ENCODE data around the gene NFE2L3. TPM values are rescaled to one million over a fixed set of nuclear protein-coding genes. Genes with fewer than 3 reads are reported as not detected.

The NFE2L3 gene
- total RNA-seq, 2 experiments from 2014 or later = 21.5 to 24.0 TPM

GRCh38 chr7:26233902-26234511 lies 82.0 kb downstream of the NFE2L3 start:
- DNase-seq = no peak
- Mint-ChIP-seq H3K9me3 (no peaks in the 10 kb centered on the region), H3K36me3 (ENCODE audit: low read depth) (no peaks in the 10 kb centered on the region), H3K27me3 (peaks cover 15% of the 10 kb centered on the region), H3K4me1 (no peaks in the 10 kb centered on the region), H3K27ac (no peak overlapping the region), H3K4me3 (no peak overlapping the region)
- ChIA-PET POLR2A (no interaction called here), CTCF (interaction anchor here (0.6 kb wide), 1 partner anchor 23 kb away, joined by 3 read pairs; no protein-coding TSS in a partner anchor)

Other genes with a start within 250 kb of the NFE2L3 start
- gene HNRNPA2B1, start 48.5 kb downstream of the NFE2L3 start, total RNA-seq = 100 to 1,000 TPM; 696 to 705 TPM
- 100 to 1,000 TPM; 214 to 215 TPM for gene CBX3, start 49.5 kb downstream of the NFE2L3 start, total RNA-seq
- 10 to 100 TPM; 42.4 to 45.7 TPM for gene SNX10, start 139.7 kb downstream of the NFE2L3 start, total RNA-seq